Femur (tissue), 1 donor: Measurements from ENCODE around the gene FOXR1.
"Not testable (repeated sequence)": the region's sequence is repeated elsewhere in the genome, so short reads cannot be mapped to it uniquely, and the experiment has no call there.

ENCODE experiments used
- DNase-seq: peaks from one replicate; pipeline ENCODE4 v3.0.0-alpha.2; 2017

The FOXR1 gene

GRCh38 chr11:118948000-118948399 is 23.6 kb upstream of the FOXR1 start:
- no peak for DNase-seq

- DNase-seq, result no peak
Observed at GRCh38 chr11:118953265-118953664, 18.3 kb upstream of the FOXR1 start.

- DNase-seq, result not testable (repeated sequence)
Observed at GRCh38 chr11:118953976-118954375, 17.6 kb upstream of the FOXR1 start.

- DNase-seq, result peak; percentile 89
Observed at GRCh38 chr11:118956094-118956846, 15.3 kb upstream of the FOXR1 start, which contains the start of gene UPK2. Gene UPK2 (plus strand): TSS chr11:118956298. CDS start chr11:118956351, 53 bp downstream.

GRCh38 chr11:118956847-118957469 is 14.6 kb upstream of the FOXR1 start:
- no peak for DNase-seq

GRCh38 chr11:118957549-118957948 is 14.0 kb upstream of the FOXR1 start:
- DNase-seq, result no peak

GRCh38 chr11:118957968-118958367 is 13.6 kb upstream of the FOXR1 start:
- DNase-seq, result no peak

GRCh38 chr11:118958577-118958976 is 13.0 kb upstream of the FOXR1 start:
- DNase-seq, result no peak

- no peak for DNase-seq
Observed at GRCh38 chr11:118961189-118961588, 10.4 kb upstream of the FOXR1 start.

- DNase-seq, result no peak
Observed at GRCh38 chr11:118961591-118961990, 10.0 kb upstream of the FOXR1 start.

GRCh38 chr11:118969508-118969907 is 2.1 kb upstream of the FOXR1 start:
- not testable (repeated sequence) for DNase-seq

- no peak for DNase-seq
Observed at GRCh38 chr11:118973985-118974384, 2.4 kb downstream of the FOXR1 start.

GRCh38 chr11:118975771-118976709 is 4.5 kb downstream of the FOXR1 start:
- no peak for DNase-seq

- DNase-seq, result no peak
Observed at GRCh38 chr11:118979434-118979833, 7.9 kb downstream of the FOXR1 start.

GRCh38 chr11:118980191-118980881 is 8.8 kb downstream of the FOXR1 start:
- DNase-seq, result peak; percentile 60

- not testable (repeated sequence) for DNase-seq
Observed at GRCh38 chr11:118984337-118984736, 12.8 kb downstream of the FOXR1 start.

- no peak for DNase-seq
Observed at GRCh38 chr11:118984825-118985224, 13.3 kb downstream of the FOXR1 start.

- no peak for DNase-seq
Observed at GRCh38 chr11:118988280-118988679, 16.7 kb downstream of the FOXR1 start.

- DNase-seq, result not testable (repeated sequence)
Observed at GRCh38 chr11:118991486-118992038, 20.0 kb downstream of the FOXR1 start.

GRCh38 chr11:118996926-118997626 is 25.5 kb downstream of the FOXR1 start:
- peak; percentile 24 for DNase-seq

GRCh38 chr11:118997627-118998387 is 26.2 kb downstream of the FOXR1 start, which contains the start of gene CENATAC:
Gene CENATAC (plus strand): TSS chr11:118998138. CDS start chr11:118998198, 60 bp downstream.
- DNase-seq, result peak; percentile 95
